H9 (cell line): ENCODE results near the gene HABP4. TPM values are rescaled to one million over a fixed set of nuclear protein-coding genes. Genes with fewer than 3 reads are reported as not detected.

Experiments used
- DNase-seq: peaks from one replicate; pipeline ENCODE4 v3.0.0-alpha.2; 2017
- H2AFZ ChIP-seq: one replicate; pipeline ENCODE4 v1.6.1; 2013; ENCODE audit warnings: mild to moderate bottlenecking, low read length, control low read depth, moderate library complexity
- H2AK5ac ChIP-seq: 2 replicates; pipeline ENCODE4 v1.6.1; 2013; ENCODE audit warnings: low read length, control low read depth, mixed read lengths; ENCODE audit not compliant: insufficient read length
- H2BK120ac ChIP-seq: one replicate; pipeline ENCODE4 v1.6.1; 2013; ENCODE audit warnings: low read depth, mild to moderate bottlenecking, low read length, control low read depth, inconsistent platforms; ENCODE audit not compliant: poor library complexity, severe bottlenecking
- H2BK12ac ChIP-seq: 2 replicates; pipeline ENCODE4 v1.6.1; 2013; ENCODE audit warnings: low read length, control low read depth, mixed read lengths, low read depth; ENCODE audit not compliant: insufficient read length
- H2BK15ac ChIP-seq: 2 replicates; pipeline ENCODE4 v1.6.1; 2013; ENCODE audit warnings: low read depth, low read length, control low read depth
- H2BK20ac ChIP-seq: one replicate; pipeline ENCODE4 v1.6.1; 2013; ENCODE audit warnings: low read depth, mild to moderate bottlenecking, low read length, control low read depth, inconsistent platforms; ENCODE audit not compliant: poor library complexity, severe bottlenecking
- H2BK5ac ChIP-seq: 2 replicates; pipeline ENCODE4 v1.6.1; 2013; ENCODE audit warnings: low read length, control low read depth, mixed read lengths; ENCODE audit not compliant: insufficient read length
- H3K14ac ChIP-seq: 2 replicates; pipeline ENCODE4 v1.6.1; 2013; ENCODE audit warnings: low read length, control low read depth; ENCODE audit not compliant: insufficient read depth
- H3K18ac ChIP-seq: 2 replicates; pipeline ENCODE4 v1.6.1; 2013; ENCODE audit warnings: low read depth, mild to moderate bottlenecking, mixed read lengths, low read length, control low read depth; ENCODE audit not compliant: insufficient read length
- H3K23ac ChIP-seq: 2 replicates; pipeline ENCODE4 v1.6.1; 2013; ENCODE audit warnings: low read length, control low read depth, mixed read lengths, low read depth; ENCODE audit not compliant: insufficient read length
- H3K23me2 ChIP-seq: 2 replicates; pipeline ENCODE4 v1.6.1; 2013; ENCODE audit warnings: low read depth, mild to moderate bottlenecking, mixed read lengths, low read length, control low read depth; ENCODE audit not compliant: insufficient read length, poor library complexity, severe bottlenecking
- H3K27ac ChIP-seq: 2 replicates; pipeline ENCODE4 v1.5.1; 2013; ENCODE audit warnings: low read length, control low read depth, mixed read lengths, low read depth; ENCODE audit not compliant: insufficient read length
- H3K27me3 ChIP-seq: 2 replicates; pipeline ENCODE4 v1.6.1; 2013; ENCODE audit warnings: low read length, control low read depth, inconsistent platforms; ENCODE audit not compliant: insufficient read depth
- H3K4ac ChIP-seq: 2 replicates; pipeline ENCODE4 v1.6.1; 2013; ENCODE audit warnings: low read depth, mild to moderate bottlenecking, control low read depth, inconsistent platforms, low read length, moderate library complexity
- H3K4me1 ChIP-seq: 2 replicates; pipeline ENCODE4 v1.6.1; 2013; ENCODE audit warnings: low read length, control low read depth, inconsistent platforms; ENCODE audit not compliant: insufficient read depth
- H3K4me2 ChIP-seq: 2 replicates; pipeline ENCODE4 v1.6.1; 2013; ENCODE audit warnings: low read length, control low read depth, mixed read lengths; ENCODE audit not compliant: insufficient read length, insufficient read depth
- H3K56ac ChIP-seq: 2 replicates; pipeline ENCODE4 v1.6.1; 2013; ENCODE audit warnings: low read depth, mild to moderate bottlenecking, mixed read lengths, low read length, control low read depth; ENCODE audit not compliant: insufficient read length
- H3K79me1 ChIP-seq: 2 replicates; pipeline ENCODE4 v1.6.1; 2013; ENCODE audit warnings: low read depth, mild to moderate bottlenecking, moderate library complexity, low read length, control low read depth, inconsistent platforms; ENCODE audit not compliant: insufficient read depth, poor library complexity, severe bottlenecking
- H3K79me2 ChIP-seq: 2 replicates; pipeline ENCODE4 v1.6.1; 2013; ENCODE audit warnings: low read length, control low read depth, inconsistent platforms; ENCODE audit not compliant: insufficient read depth
- H3K9ac ChIP-seq: 2 replicates; pipeline ENCODE4 v1.6.1; 2013; ENCODE audit warnings: low read length, control low read depth, mixed read lengths; ENCODE audit not compliant: insufficient read length; ENCODE audit errors: extremely low read depth
- H3K9me3 ChIP-seq: one replicate; pipeline ENCODE4 v1.6.1; 2013; ENCODE audit warnings: low read depth, low read length, inconsistent platforms; ENCODE audit not compliant: control insufficient read depth
- H3T11ph ChIP-seq: one replicate; pipeline ENCODE4 v1.6.1; 2013; ENCODE audit warnings: mild to moderate bottlenecking, low read length, control low read depth, inconsistent platforms
- H4K20me1 ChIP-seq: one replicate; pipeline ENCODE4 v1.6.1; 2013; ENCODE audit not compliant: control insufficient read depth, insufficient read length, insufficient read depth
- H4K5ac ChIP-seq: 2 replicates; pipeline ENCODE4 v1.6.1; 2013; ENCODE audit warnings: low read depth, mild to moderate bottlenecking, mixed read lengths, low read length, control low read depth; ENCODE audit not compliant: insufficient read length
- H4K8ac ChIP-seq: replicated peaks from 2 replicates; pipeline ENCODE4 v1.6.1; 2013; ENCODE audit warnings: low read length, control low read depth, mixed read lengths, low read depth; ENCODE audit not compliant: insufficient read length
- H4K91ac ChIP-seq: 2 replicates; pipeline ENCODE4 v1.6.1; 2013; ENCODE audit warnings: low read depth, mild to moderate bottlenecking, moderate library complexity, mixed read lengths, low read length, control low read depth; ENCODE audit not compliant: insufficient read length
- H3K27ac Mint-ChIP-seq, 3 experiments: 2 replicates in 2 of 3; 3 replicates in 1 of 3; pipeline ENCODE4 v1.8.0; 2020 to 2021; ENCODE audit warnings: mixed read lengths in 3 of 3, mild to moderate bottlenecking in 1 of 3, moderate library complexity in 1 of 3
- H3K27me3 Mint-ChIP-seq: 2 replicates; pipeline ENCODE4 v1.8.0; 2021; ENCODE audit warnings: low read depth, mild to moderate bottlenecking, moderate library complexity, mixed read lengths
- H3K36me3 Mint-ChIP-seq, 3 experiments: 2 replicates in 2 of 3; 3 replicates in 1 of 3; pipeline ENCODE4 v1.8.0; 2020 to 2021; ENCODE audit warnings: low read depth in 3 of 3, mixed read lengths in 3 of 3; ENCODE audit not compliant: insufficient read depth in 1 of 3
- H3K4me1 Mint-ChIP-seq, 2 experiments: 2 replicates each; pipeline ENCODE4 v1.8.0; 2020; ENCODE audit warnings: mixed read lengths in 2 of 2
- H3K4me3 Mint-ChIP-seq, 2 experiments: 2 replicates in 1 of 2; 3 replicates in 1 of 2; pipeline ENCODE4 v1.8.0; 2020 to 2021; ENCODE audit warnings: mild to moderate bottlenecking in 2 of 2, mixed read lengths in 2 of 2, moderate library complexity in 1 of 2
- H3K9me3 Mint-ChIP-seq, 2 experiments: 2 replicates in 1 of 2; 3 replicates in 1 of 2; pipeline ENCODE4 v1.8.0; 2020; ENCODE audit warnings: mild to moderate bottlenecking in 2 of 2, mixed read lengths in 2 of 2, moderate library complexity in 1 of 2
- WGBS: extraction: QIAGEN DNeasy Blood & Tissue Kit; methylation state at CpG from one replicate; pipeline ENCODE4 v1.1.7; 2013; ENCODE audit warnings: missing lambda C conversion rate, low lambda C conversion rate, mixed read lengths; ENCODE audit not compliant: insufficient read length; ENCODE audit errors: extremely low coverage; 5-methylcytosine and 5-hydroxymethylcytosine counted together
- total RNA-seq: library from RNA; stranded (reverse); gene quantifications from 2 replicates; pipeline ENCODE4 v1.2.1, GENCODE V29; 2021
- TF ChIP-seq, protein P1 (sequence below): fragments of 200-600 bp; sonication (generic); conservative IDR thresholded peaks from 3 replicates; pipeline ENCODE4 v1.8.0; 2021; ENCODE audit warnings: antibody characterized with exemption, mild to moderate bottlenecking

HABP4 gene
- total RNA-seq, 1 experiment from 2014 or later: 7.5 TPM

DNA sequence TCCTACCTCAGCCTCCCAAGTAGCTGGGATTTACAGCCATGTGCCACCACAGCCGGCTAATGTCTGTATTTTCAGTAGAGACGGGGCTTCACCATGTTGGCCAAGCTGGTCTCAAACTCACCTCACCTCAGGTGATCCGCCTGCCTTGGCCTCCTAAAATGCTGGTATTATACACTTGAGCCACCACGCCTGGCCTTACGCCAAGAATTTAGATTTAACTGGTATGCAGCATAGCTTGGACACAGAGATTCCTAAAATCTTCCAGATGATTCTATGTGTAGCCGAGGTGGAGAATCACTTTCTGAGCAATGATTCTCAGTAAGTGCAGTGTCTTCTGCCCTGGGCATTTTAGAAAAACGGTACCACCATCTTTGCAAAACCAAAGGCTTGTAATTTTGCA is 74.1 kb downstream of the HABP4 start:
- no peak overlapping the region for H2BK12ac ChIP-seq
- H4K20me1 ChIP-seq: no peaks in the 10 kb centered on the region
- H3K27ac ChIP-seq: no peak overlapping the region
- H2BK15ac ChIP-seq: no peak overlapping the region
- Mint-ChIP-seq H3K9me3 (no peaks in the 10 kb centered on the region), H3K36me3 (peaks cover 33 to 46% (median 35%) of the 10 kb centered on the region in 3 experiments; a peak in 6 of 7 replicates), H3K4me3 (no peak overlapping the region; a peak in 1 of 5 replicates), H3K27me3 (no peaks in the 10 kb centered on the region), H3K4me1 (no peaks in the 10 kb centered on the region), H3K27ac (no peak overlapping the region)
- no peaks in the 10 kb centered on the region for H3K23me2 ChIP-seq
- no peak overlapping the region for H3T11ph ChIP-seq
- H3K9ac ChIP-seq: no peak overlapping the region
- H4K5ac ChIP-seq: no peak overlapping the region
- no peak overlapping the region for H3K4me2 ChIP-seq
- H3K23ac ChIP-seq: no peak overlapping the region
- H2AFZ ChIP-seq: no peak overlapping the region
- H3K9me3 ChIP-seq: no peaks in the 10 kb centered on the region
- H3K4me1 ChIP-seq: no peaks in the 10 kb centered on the region
- DNase-seq: no peak
- H3K4ac ChIP-seq: no peak overlapping the region
- no peak overlapping the region for H4K8ac ChIP-seq
- no peaks in the 10 kb centered on the region for H3K79me1 ChIP-seq
- H3K27me3 ChIP-seq: no peaks in the 10 kb centered on the region
- H3K79me2 ChIP-seq: no peaks in the 10 kb centered on the region
- H2BK20ac ChIP-seq: no peak overlapping the region
- no peak overlapping the region for H2BK120ac ChIP-seq
- no peak overlapping the region for H2AK5ac ChIP-seq
- WGBS: no CpG with 5 or more reads among the region's 7 CpGs
- TF ChIP-seq, protein P1, sequence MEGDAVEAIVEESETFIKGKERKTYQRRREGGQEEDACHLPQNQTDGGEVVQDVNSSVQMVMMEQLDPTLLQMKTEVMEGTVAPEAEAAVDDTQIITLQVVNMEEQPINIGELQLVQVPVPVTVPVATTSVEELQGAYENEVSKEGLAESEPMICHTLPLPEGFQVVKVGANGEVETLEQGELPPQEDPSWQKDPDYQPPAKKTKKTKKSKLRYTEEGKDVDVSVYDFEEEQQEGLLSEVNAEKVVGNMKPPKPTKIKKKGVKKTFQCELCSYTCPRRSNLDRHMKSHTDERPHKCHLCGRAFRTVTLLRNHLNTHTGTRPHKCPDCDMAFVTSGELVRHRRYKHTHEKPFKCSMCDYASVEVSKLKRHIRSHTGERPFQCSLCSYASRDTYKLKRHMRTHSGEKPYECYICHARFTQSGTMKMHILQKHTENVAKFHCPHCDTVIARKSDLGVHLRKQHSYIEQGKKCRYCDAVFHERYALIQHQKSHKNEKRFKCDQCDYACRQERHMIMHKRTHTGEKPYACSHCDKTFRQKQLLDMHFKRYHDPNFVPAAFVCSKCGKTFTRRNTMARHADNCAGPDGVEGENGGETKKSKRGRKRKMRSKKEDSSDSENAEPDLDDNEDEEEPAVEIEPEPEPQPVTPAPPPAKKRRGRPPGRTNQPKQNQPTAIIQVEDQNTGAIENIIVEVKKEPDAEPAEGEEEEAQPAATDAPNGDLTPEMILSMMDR: no peak
- H2BK5ac ChIP-seq: no peak overlapping the region
- H3K18ac ChIP-seq: no peak overlapping the region
- no peak overlapping the region for H4K91ac ChIP-seq
- no peak overlapping the region for H3K56ac ChIP-seq
- no peak overlapping the region for H3K14ac ChIP-seq
